GM18873 (cell line): ENCODE measurements around the gene HDAC3.

Experiments used
- ATAC-seq: cut with Tn5 transposase; IDR thresholded peaks from one replicate; pipeline ENCODE4 v1.9.1; 2021; ENCODE audit warnings: mild to moderate bottlenecking, moderate library complexity, moderate number of reproducible peaks; ENCODE audit not compliant: unreplicated experiment, low FRiP score

Gene HDAC3

DNA sequence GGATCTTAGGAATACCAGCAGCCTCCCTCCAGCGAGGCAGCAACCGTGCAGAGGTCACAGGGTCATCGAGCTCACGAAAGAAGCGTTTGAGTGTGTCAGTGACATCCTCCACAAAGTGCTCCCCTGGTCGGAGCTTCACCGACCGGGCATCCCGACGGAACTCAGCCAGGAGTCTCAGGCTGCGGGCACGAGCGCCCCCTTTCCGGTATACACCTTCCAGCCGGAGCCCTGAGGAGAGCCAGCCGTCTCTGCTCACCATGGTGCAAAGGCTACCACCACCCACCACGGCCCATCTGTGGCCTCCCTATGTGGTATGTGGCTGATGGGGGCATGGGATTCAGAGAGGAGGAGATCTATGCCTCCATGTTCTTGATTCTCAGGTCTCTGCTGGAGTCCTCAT is 25.4 kb upstream of the HDAC3 start:
- no peak for ATAC-seq

- ATAC-seq = peak; percentile 68
Measured at GRCh38 chr5:141657937-141658545, 21.4 kb upstream of the HDAC3 start.

GRCh38 chr5:141657404-141657803 is 20.8 kb upstream of the HDAC3 start:
- ATAC-seq = no peak

GRCh38 chr5:141656396-141656795 is 19.7 kb upstream of the HDAC3 start:
- no peak for ATAC-seq

DNA sequence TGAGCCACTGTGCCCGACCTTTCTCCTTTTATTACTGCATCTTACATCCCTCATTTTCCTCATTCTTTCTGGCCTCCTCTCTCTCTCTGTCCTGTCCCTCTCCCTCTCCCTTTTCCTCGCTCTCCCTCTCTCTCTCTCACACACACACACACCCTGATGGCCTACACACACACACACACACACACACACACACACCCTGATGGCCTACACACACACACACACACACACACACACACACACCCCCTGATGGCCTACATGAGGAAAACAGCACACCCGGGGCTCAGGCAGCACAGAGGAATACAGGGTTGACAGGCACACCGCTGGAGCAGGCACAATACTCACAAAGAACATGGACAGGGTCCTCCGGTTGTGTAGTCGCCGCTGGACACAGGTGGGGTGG is 18.4 kb upstream of the HDAC3 start:
- ATAC-seq = no peak

DNA sequence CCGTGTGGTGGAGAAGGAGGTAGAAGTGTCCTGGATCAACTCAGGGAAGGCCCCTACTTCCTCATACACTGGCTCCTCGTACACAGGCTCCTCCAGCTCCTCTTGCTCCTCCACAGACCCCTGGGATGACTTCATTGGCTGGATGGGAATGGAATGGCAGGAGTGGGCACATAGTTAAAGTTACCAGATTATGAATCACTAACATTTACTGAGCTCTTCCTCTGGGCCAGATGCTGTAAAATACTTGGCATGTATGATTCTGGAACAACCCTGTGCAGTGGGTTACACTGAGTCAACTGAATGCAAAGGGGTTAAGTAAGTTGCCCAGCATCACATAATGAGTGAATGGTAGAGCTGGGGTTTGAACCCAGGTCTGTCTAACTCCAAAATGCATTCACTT is 17.6 kb upstream of the HDAC3 start:
- ATAC-seq = no peak

GRCh38 chr5:141651728-141652105 is 15.1 kb upstream of the HDAC3 start:
- no peak for ATAC-seq

DNA sequence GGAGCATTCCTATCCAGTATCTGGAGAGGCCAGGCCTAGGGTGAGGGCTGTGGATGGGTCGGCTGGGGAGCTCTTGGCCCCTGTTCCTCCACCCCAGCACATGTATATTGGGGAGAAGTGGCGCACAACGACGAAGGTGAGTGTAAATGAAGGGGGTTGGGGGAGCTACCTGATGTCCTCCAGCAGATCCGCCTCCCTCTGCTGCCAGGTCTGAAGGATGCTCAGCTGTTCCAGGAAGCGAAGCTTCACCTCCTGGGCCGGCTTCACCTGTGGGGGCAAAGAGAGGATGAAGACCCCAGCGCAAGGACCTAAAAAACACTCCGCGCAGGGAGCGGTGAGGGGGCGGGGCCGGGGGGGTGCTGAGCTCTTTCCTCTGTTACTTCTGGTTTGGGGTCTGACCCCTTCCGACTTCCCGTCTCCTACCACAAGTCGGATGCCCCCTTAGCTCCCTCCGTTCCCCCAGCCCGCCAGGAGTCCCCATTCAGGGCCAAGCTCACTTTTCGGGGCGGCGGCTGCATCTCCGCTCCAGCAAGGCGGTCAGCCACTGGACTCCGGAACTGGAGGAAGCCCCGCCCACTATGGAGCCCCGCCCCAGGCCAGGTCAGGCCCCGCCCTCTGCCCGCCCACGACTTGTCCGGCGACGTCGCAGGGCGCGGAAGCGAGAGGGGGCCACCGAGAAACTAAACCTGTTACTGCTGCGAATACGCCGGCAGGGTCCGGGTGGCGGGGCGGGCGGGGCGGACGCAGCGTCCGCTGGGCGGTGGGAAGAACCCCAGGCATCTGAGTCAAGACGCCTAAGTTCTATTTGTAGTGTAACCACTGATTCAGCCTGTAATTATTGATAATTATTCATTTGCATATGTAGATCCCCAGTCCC is 14.4 kb upstream of the HDAC3 start, which contains the start of gene FCHSD1:
Gene FCHSD1 (minus strand): TSS at position 568 of the 877 bp plus-strand sequence. CDS start 50 bp downstream, at position 518.
- peak; percentile 85 for ATAC-seq

- no peak for ATAC-seq
Measured at GRCh38 chr5:141649972-141650371, 13.3 kb upstream of the HDAC3 start.

DNA sequence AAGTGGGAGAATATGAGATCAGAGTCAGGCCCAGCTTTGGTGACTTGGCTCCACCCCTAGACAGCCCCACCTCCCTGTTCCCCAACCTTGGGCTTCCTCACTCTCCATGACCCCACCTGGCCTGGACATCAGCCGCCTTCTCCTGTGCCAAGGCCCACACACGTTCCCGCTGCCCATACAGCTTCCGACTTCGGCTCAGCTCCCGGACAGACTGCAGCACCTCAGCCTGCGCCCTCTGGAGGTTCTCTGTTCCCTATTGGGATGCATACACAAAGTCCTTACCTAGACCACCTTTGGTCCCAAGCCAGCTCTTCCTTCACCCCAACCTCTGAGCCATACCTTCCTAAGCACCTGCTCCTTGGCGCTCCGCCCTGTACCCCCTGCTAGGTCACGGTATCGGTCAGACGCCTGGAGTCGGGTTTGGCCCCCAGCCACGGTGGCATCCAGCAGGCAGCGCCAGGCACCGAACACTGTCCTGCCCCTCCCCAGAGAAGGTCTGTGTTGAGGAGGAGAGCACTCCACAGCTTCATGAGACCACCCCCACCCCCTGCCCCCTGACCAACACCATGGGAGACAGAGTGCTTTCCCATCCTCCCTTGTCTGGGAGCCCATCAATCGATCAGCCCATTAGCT is 12.5 kb upstream of the HDAC3 start:
- ATAC-seq = no peak

DNA sequence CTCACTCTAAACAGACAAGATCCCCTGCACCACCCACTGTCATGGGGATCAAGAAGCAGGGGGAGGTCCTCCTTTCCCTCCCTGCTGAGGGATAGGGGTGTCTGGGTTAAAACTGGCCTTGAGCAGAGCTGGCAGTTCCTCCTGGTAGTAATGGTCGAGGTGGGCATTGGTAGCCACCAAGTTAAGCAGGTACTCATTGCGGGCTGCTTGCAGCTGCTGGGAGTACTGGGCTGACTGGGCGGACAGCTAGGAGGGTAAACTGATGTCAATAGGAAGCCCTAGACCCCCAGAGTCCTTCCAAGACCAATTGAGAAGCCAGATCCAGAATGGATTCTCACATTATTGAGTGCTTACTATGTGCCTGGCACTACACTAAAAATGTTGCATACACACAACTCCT is 11.2 kb upstream of the HDAC3 start:
- no peak for ATAC-seq

GRCh38 chr5:141647242-141647641 is 10.6 kb upstream of the HDAC3 start:
- no peak for ATAC-seq

GRCh38 chr5:141646026-141646425 is 9.4 kb upstream of the HDAC3 start:
- ATAC-seq = no peak

- ATAC-seq = peak; percentile 50
Measured at GRCh38 chr5:141641634-141642267, 5.1 kb upstream of the HDAC3 start.

- no peak for ATAC-seq
Measured at GRCh38 chr5:141640698-141641097, 4.0 kb upstream of the HDAC3 start.

GRCh38 chr5:141640051-141640415 is 3.4 kb upstream of the HDAC3 start:
- ATAC-seq = no peak

DNA sequence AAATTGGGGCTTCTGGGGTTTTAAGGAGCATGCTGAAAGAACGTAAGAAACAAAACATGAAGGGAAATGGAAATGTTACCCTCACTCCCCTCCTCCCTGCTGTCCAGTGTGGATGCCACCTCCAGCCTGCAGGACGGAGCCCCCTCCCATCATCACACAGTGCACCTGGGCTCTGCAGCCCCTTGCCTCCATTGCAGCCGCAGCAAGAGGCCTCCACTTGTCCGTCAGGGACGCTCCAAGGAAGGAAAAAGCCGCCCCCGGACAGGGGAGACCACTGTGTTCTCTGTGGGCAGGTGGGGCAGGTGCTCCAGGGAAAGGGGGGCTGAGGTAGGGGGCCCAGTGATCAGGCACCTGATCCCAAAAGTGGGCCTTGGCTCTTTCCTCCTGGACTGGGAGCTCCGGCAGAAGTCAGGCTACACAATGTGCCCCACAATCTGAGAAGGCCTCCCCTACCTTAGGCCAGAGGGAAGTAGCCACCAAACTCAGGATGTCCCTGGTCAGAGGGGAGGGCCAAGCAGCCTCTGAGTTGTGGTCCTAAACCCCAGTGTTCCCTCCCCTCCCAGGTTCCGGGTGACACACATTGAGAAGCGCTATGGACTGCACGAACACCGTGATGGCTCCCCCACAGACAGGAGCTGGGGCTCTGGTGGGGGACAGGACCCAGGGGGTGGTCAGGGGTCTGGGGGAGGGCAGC is 2.9 kb upstream of the HDAC3 start:
- ATAC-seq = no peak

GRCh38 chr5:141638771-141639170 is 2.1 kb upstream of the HDAC3 start:
- ATAC-seq = no peak

- no peak for ATAC-seq
Measured at GRCh38 chr5:141637767-141638419, 1.2 kb upstream of the HDAC3 start.
